Cardiac fibroblast (primary cell): ENCODE measurements around the gene PTP4A1.

Experiments
- DNase-seq, 2 donors: peaks; one replicate each; pipeline versions ENCODE4 v3.0.0 to v3.0.0-alpha.2; 2010; ENCODE audit warnings: low read depth in 2 of 2
- H3K4me3 ChIP-seq, 2 donors: replicated peaks in 1 of 2; 1 replicate in 1 of 2; 2 replicates in 1 of 2; pipeline ENCODE4 v1.5.1; 2011; ENCODE audit warnings: low read depth in 2 of 2, low read length in 2 of 2, mild to moderate bottlenecking in 2 of 2, moderate library complexity in 1 of 2
- TF ChIP-seq, protein P1 (sequence below): IDR thresholded peaks from one replicate; pipeline ENCODE4 v1.5.1; 2011; ENCODE audit warnings: low read depth, mild to moderate bottlenecking, low read length, inconsistent platforms

The PTP4A1 gene

DNA sequence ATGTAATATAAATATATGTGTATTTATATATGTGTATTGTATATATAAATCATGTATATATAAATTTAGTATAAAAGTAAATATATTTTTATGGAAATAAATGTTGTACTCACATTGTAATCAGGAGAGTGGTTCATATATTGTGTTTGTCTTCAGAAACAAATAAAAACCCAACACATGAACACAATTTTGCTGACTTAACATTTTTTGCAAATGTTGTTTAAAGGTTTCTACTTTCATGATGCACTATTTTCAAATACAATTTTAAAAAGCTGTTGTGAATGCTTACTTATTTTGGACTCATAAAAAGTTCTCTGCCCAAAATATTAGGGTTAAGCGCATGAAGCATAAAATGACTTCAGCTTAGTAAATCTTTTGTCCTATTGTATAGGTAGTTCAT, 39.3 kb downstream of the PTP4A1 start:
- no peak overlapping the region for H3K4me3 ChIP-seq
- no peak for DNase-seq
- TF ChIP-seq, protein P1, sequence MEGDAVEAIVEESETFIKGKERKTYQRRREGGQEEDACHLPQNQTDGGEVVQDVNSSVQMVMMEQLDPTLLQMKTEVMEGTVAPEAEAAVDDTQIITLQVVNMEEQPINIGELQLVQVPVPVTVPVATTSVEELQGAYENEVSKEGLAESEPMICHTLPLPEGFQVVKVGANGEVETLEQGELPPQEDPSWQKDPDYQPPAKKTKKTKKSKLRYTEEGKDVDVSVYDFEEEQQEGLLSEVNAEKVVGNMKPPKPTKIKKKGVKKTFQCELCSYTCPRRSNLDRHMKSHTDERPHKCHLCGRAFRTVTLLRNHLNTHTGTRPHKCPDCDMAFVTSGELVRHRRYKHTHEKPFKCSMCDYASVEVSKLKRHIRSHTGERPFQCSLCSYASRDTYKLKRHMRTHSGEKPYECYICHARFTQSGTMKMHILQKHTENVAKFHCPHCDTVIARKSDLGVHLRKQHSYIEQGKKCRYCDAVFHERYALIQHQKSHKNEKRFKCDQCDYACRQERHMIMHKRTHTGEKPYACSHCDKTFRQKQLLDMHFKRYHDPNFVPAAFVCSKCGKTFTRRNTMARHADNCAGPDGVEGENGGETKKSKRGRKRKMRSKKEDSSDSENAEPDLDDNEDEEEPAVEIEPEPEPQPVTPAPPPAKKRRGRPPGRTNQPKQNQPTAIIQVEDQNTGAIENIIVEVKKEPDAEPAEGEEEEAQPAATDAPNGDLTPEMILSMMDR, result no peak

DNA sequence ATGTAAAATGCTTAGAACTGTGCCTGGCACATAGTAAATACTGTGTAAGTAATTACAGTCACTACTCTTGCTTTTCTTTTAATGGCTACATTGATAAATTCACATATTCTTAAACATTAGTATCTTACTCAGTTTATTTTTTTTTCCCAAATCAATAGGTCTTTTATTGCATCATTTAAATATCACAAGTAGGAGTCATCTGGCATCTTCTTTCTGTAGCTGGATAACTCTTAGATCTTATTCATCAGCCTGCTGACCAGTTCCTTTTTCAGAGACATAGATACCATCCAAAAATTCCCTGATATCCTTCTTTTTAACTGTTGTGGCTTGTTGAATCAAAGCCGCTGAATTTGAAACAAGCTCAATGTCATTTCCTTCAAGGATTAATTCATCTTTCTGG, 43.3 kb downstream of the PTP4A1 start:
- no peak overlapping the region for H3K4me3 ChIP-seq
- TF ChIP-seq, protein P1, result no peak
- DNase-seq, result no peak
